ENCODE results near the gene CDH13. TPM values are rescaled to one million over a fixed set of nuclear protein-coding genes. Genes with fewer than 3 reads are reported as not detected.

Gene CDH13
- total and polyA plus RNA-seq, 7 donors, result 6.1 to 30.7 (median 22.8) TPM

DNA sequence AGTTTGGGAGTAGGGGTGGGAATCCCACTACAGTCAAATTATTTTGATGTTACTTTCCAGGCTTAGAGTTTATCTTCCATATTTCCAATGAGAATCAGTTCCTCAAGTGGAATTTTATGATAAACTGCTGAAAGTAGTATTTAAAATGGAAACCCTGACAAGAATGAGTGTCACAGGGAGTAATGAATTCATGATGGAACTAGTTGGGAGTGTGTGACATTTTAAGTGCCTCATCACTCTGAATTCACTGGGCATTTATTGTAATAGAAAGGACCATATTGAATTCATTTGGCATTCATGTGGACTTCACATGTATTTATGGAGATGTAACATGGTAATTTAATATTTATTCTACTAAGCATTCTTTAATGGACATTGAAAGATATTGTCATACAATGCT lies 320.9 kb downstream of the CDH13 start:
- Histone ChIP-seq H3K4me1 (peaks cover 6% of the 10 kb centered on the region), H3K27me3 (ENCODE audit: insufficient read depth in 3 of 3, low read length in 2 of 3) (no peaks in the 10 kb centered on the region), H3K36me3 (ENCODE audit: insufficient read depth in 1 of 2, low read depth in 1 of 2) (no peaks in the 10 kb centered on the region), H3K9me3 (no peaks in the 10 kb centered on the region), H3K4me3 (no peak overlapping the region), H3K27ac (no peak overlapping the region)
- intact Hi-C loops (cut with DNase I), result no loop called here
- DNase-seq (no peak), ATAC-seq (no peak)
- no peak for TF ChIP-seq CTCF (IDR thresholded peaks at IDR 0.05)

DNA sequence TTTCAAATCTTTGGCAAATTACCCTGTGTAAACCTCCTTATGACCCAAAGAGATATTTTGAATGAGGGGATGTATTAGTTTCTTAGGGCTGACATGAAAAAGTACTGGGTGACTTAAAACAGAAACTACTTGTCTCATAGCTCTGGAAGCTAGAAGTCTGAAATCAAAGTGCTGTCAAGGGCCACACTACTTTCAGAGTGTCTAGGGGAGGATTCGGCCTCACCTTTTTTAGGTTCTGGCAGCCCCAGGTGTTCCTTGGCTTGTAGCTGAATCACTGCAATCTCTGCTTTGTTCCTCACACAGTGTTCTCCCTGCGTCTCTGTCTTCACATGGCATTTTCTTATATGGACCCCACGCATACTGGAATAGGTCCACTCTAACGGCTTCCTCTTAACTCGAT lies 322.2 kb downstream of the CDH13 start:
- Histone ChIP-seq H3K27ac (no peak overlapping the region), H3K9me3 (no peaks in the 10 kb centered on the region), H3K27me3 (ENCODE audit: insufficient read depth in 3 of 3, low read length in 2 of 3) (no peaks in the 10 kb centered on the region), H3K4me3 (no peak overlapping the region), H3K36me3 (ENCODE audit: insufficient read depth in 1 of 2, low read depth in 1 of 2) (no peaks in the 10 kb centered on the region), H3K4me1 (peaks cover 6% of the 10 kb centered on the region)
- WGBS, 3 donors, result 88 to 91% (median 90%) methylated on average over 5 of the region's 5 CpGs
- TF ChIP-seq CTCF (IDR thresholded peaks at IDR 0.05), result no peak
- DNase-seq (no peak), ATAC-seq (no peak)
- intact Hi-C loops (cut with DNase I), result no loop called here

- intact Hi-C loops (cut with DNase I), result no loop called here
- Histone ChIP-seq H3K36me3 (ENCODE audit: insufficient read depth in 1 of 2, low read depth in 1 of 2) (no peaks in the 10 kb centered on the region), H3K9me3 (no peaks in the 10 kb centered on the region), H3K27me3 (ENCODE audit: insufficient read depth in 3 of 3, low read length in 2 of 3) (no peaks in the 10 kb centered on the region), H3K4me3 (no peak overlapping the region), H3K4me1 (no peaks in the 10 kb centered on the region), H3K27ac (no peak overlapping the region)
- TF ChIP-seq CTCF (IDR thresholded peaks at IDR 0.05), result no peak
- 42 to 55% (median 47%) methylated on average over 2 of the region's 2 CpGs for WGBS, 3 donors
- no peak for DNase-seq
- ATAC-seq, result no peak
These were observed 326.7 kb downstream of the CDH13 start for GRCh38 chr16:82953517-82953916.

GRCh38 chr16:82954224-82954929 lies 327.6 kb downstream of the CDH13 start:
- DNase-seq (no peak), ATAC-seq (no peak)
- no peak overlapping the region for H3K27ac ChIP-seq
- WGBS, 3 donors, result 76 to 89% (median 86%) methylated on average over 8 of the region's 8 CpGs
- H3K27me3 ChIP-seq (ENCODE audit: insufficient read depth in 3 of 3, low read length in 2 of 3), result no peaks in the 10 kb centered on the region
- no peak for TF ChIP-seq CTCF (IDR thresholded peaks at IDR 0.05)
- intact Hi-C loops (cut with DNase I), result no loop called here
- H3K9me3 ChIP-seq, result no peaks in the 10 kb centered on the region
- H3K36me3 ChIP-seq (ENCODE audit: insufficient read depth in 1 of 2, low read depth in 1 of 2), result no peaks in the 10 kb centered on the region
- no peak overlapping the region for H3K4me3 ChIP-seq
- H3K4me1 ChIP-seq, result no peaks in the 10 kb centered on the region

Data from psoas muscle (tissue), 8 donors.